Activated CD8-positive, alpha-beta memory T cell treated with anti-CD3 and anti-CD28 coated beads, Interleukin-2, amount 50 U/mL, for 48 hours (primary cell): ENCODE data around the gene ME3.
A peak's percentile ranks its signal among the peaks of the same experiment; 100 is the strongest.

Experiments
- DNase-seq: peaks from one replicate; pipeline ENCODE4 v3.0.0-alpha.2; 2020

Gene ME3

GRCh38 chr11:86482692-86483091 lies 189.7 kb downstream of the ME3 start:
- no peak for DNase-seq

- DNase-seq: no peak
Observed at GRCh38 chr11:86481399-86481798, 191.0 kb downstream of the ME3 start.

- no peak for DNase-seq
Observed at GRCh38 chr11:86478348-86478747, 194.1 kb downstream of the ME3 start.

- DNase-seq: no peak
Observed at GRCh38 chr11:86477495-86478155, 194.8 kb downstream of the ME3 start.

- DNase-seq: no peak
Observed at GRCh38 chr11:86476109-86476861, 196.1 kb downstream of the ME3 start.

- DNase-seq: no peak
Observed at GRCh38 chr11:86475027-86475426, 197.4 kb downstream of the ME3 start.

- no peak for DNase-seq
Observed at GRCh38 chr11:86473991-86474833, 198.2 kb downstream of the ME3 start.

- no peak for DNase-seq
Observed at GRCh38 chr11:86469491-86470388, 202.7 kb downstream of the ME3 start.

- no peak for DNase-seq
Observed at GRCh38 chr11:86468169-86468568, 204.2 kb downstream of the ME3 start.

GRCh38 chr11:86464509-86465221 lies 207.8 kb downstream of the ME3 start:
- no peak for DNase-seq

GRCh38 chr11:86463955-86464354 lies 208.5 kb downstream of the ME3 start:
- DNase-seq: no peak

- DNase-seq: no peak
Observed at GRCh38 chr11:86463120-86463519, 209.3 kb downstream of the ME3 start.

GRCh38 chr11:86461892-86462291 lies 210.5 kb downstream of the ME3 start:
- no peak for DNase-seq

GRCh38 chr11:86460461-86461385 lies 211.7 kb downstream of the ME3 start:
- no peak for DNase-seq

GRCh38 chr11:86459682-86460460 lies 212.5 kb downstream of the ME3 start:
- no peak for DNase-seq

- DNase-seq: no peak
Observed at GRCh38 chr11:86459002-86459385, 213.4 kb downstream of the ME3 start.

GRCh38 chr11:86458294-86459001 lies 214.0 kb downstream of the ME3 start:
- no peak for DNase-seq

- peak; percentile 94 for DNase-seq
Observed at GRCh38 chr11:86456075-86456939, 216.1 kb downstream of the ME3 start.
